Measurements from ENCODE around the gene IFI27L2. TPM values are rescaled to one million over a fixed set of nuclear protein-coding genes. Genes with fewer than 3 reads are reported as not detected.

The IFI27L2 gene
- total and polyA plus RNA-seq, 2 experiments from 2014 or later, result 23.4 to 38.5 TPM

- TF ChIP-seq, protein P1, sequence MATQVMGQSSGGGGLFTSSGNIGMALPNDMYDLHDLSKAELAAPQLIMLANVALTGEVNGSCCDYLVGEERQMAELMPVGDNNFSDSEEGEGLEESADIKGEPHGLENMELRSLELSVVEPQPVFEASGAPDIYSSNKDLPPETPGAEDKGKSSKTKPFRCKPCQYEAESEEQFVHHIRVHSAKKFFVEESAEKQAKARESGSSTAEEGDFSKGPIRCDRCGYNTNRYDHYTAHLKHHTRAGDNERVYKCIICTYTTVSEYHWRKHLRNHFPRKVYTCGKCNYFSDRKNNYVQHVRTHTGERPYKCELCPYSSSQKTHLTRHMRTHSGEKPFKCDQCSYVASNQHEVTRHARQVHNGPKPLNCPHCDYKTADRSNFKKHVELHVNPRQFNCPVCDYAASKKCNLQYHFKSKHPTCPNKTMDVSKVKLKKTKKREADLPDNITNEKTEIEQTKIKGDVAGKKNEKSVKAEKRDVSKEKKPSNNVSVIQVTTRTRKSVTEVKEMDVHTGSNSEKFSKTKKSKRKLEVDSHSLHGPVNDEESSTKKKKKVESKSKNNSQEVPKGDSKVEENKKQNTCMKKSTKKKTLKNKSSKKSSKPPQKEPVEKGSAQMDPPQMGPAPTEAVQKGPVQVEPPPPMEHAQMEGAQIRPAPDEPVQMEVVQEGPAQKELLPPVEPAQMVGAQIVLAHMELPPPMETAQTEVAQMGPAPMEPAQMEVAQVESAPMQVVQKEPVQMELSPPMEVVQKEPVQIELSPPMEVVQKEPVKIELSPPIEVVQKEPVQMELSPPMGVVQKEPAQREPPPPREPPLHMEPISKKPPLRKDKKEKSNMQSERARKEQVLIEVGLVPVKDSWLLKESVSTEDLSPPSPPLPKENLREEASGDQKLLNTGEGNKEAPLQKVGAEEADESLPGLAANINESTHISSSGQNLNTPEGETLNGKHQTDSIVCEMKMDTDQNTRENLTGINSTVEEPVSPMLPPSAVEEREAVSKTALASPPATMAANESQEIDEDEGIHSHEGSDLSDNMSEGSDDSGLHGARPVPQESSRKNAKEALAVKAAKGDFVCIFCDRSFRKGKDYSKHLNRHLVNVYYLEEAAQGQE (IDR thresholded peaks at IDR 0.05; ENCODE audit: unreplicated experiment), result no peak
- TF ChIP-seq NANOG (IDR thresholded peaks at IDR 0.05; ENCODE audit: borderline replicate concordance), result no peak
Observed at GRCh38 chr14:94117856-94118255, 11.5 kb downstream of the IFI27L2 start (continued).

GRCh38 chr14:94116701-94117100 is 12.7 kb downstream of the IFI27L2 start:
- no peak overlapping the region for H3K4me3 Mint-ChIP-seq
- no peaks in the 10 kb centered on the region for H3K36me3 Mint-ChIP-seq (ENCODE audit: low read depth)
- DNase-seq (ENCODE audit: low spot score) (no peak), ATAC-seq (no peak)
- no peak overlapping the region for H3K27ac ChIP-seq (ENCODE audit: low read depth)
- peaks cover 4% of the 10 kb centered on the region for H3K27me3 Mint-ChIP-seq (ENCODE audit: insufficient read depth, low read depth, poor library complexity)
- H4K20me1 ChIP-seq (replicated peaks; ENCODE audit: insufficient read depth), result no peaks in the 10 kb centered on the region
- H3K4me1 ChIP-seq (ENCODE audit: insufficient read depth), result no peaks in the 10 kb centered on the region
- H3K36me3 ChIP-seq (ENCODE audit: insufficient read depth), result no peaks in the 10 kb centered on the region
- no peak overlapping the region for H2AFZ ChIP-seq
- H3K9me2 ChIP-seq (ENCODE audit: insufficient read depth), result peaks cover 4% of the 10 kb centered on the region; the same call in 1 of the 2 replicates
- H3K9me3 Mint-ChIP-seq, result peaks cover 12% of the 10 kb centered on the region; the same call in 2 of the 3 replicates
- H3K27ac Mint-ChIP-seq, result no peak overlapping the region
- no peak overlapping the region for H3K4me3 ChIP-seq
- no peak overlapping the region for H3K4me2 ChIP-seq
- no peaks in the 10 kb centered on the region for H3K79me2 ChIP-seq (replicated peaks; ENCODE audit: insufficient read depth)
- H3F3A ChIP-seq (replicated peaks; ENCODE audit: low read depth), result no peaks in the 10 kb centered on the region
- no peaks in the 10 kb centered on the region for H3K27me3 ChIP-seq (ENCODE audit: insufficient read depth)
- H3K4me1 Mint-ChIP-seq, result no peaks in the 10 kb centered on the region; the same call in 2 of the 3 replicates
- no peak for TF ChIP-seq ZNF114 (CRISPR knock-in tag; IDR thresholded peaks at IDR 0.05)
- TF ChIP-seq, protein P1 (IDR thresholded peaks at IDR 0.05; ENCODE audit: unreplicated experiment), result no peak
- no peak for TF ChIP-seq ZNF462 (CRISPR knock-in tag; IDR thresholded peaks at IDR 0.05)
- no peak for TF ChIP-seq ZNF331 (CRISPR knock-in tag; IDR thresholded peaks at IDR 0.05; ENCODE audit: low read depth)
- no peak for TF ChIP-seq POLR2AphosphoS5 (IDR thresholded peaks at IDR 0.05; ENCODE audit: low read depth)
- TF ChIP-seq JUNB (IDR thresholded peaks at IDR 0.05; ENCODE audit: unreplicated experiment), result no peak
- TF ChIP-seq NANOG (IDR thresholded peaks at IDR 0.05; ENCODE audit: borderline replicate concordance), result no peak
- TF ChIP-seq, protein P2, sequence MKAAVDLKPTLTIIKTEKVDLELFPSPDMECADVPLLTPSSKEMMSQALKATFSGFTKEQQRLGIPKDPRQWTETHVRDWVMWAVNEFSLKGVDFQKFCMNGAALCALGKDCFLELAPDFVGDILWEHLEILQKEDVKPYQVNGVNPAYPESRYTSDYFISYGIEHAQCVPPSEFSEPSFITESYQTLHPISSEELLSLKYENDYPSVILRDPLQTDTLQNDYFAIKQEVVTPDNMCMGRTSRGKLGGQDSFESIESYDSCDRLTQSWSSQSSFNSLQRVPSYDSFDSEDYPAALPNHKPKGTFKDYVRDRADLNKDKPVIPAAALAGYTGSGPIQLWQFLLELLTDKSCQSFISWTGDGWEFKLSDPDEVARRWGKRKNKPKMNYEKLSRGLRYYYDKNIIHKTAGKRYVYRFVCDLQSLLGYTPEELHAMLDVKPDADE (IDR thresholded peaks at IDR 0.05), result no peak
